K562 (cell line): ENCODE measurements around the gene DEDD2. TPM values are rescaled to one million over a fixed set of nuclear protein-coding genes. Genes with fewer than 3 reads are reported as not detected.
A peak's percentile ranks its signal among the peaks of the same experiment; 100 is the strongest.

Experiments used
- BHLHE40 ChIP-seq: IDR thresholded peaks from 2 replicates; pipeline ENCODE4 v1.6.1; 2011; ENCODE audit warnings: low read length, improper control_type of control experiment
- CBFA2T2 ChIP-seq: fragments of 450-650 bp; conservative IDR thresholded peaks from 2 replicates; pipeline ENCODE4 v1.6.1; 2017; ENCODE audit warnings: mild to moderate bottlenecking
- CXXC5 ChIP-seq: fragments of 250-450 bp; sonication (Bioruptor Pico); IDR thresholded peaks from 2 replicates; pipeline ENCODE4 v1.8.0; 2022; ENCODE audit warnings: inconsistent platforms, mild to moderate bottlenecking, moderate library complexity
- ESRRA ChIP-seq: fragments of 450-650 bp; IDR thresholded peaks from 2 replicates; pipeline ENCODE4 v1.6.1; 2014; ENCODE audit warnings: low read depth, mild to moderate bottlenecking, moderate library complexity, borderline replicate concordance
- ESRRB ChIP-seq: fragments of 250-450 bp; sonication (Bioruptor Pico); IDR thresholded peaks from 2 replicates; pipeline ENCODE4 v1.5.0; 2020; ENCODE audit warnings: mild to moderate bottlenecking, moderate library complexity, borderline replicate concordance
- HDAC8 ChIP-seq: fragments of 450-650 bp; IDR thresholded peaks from 2 replicates; pipeline ENCODE4 v1.6.1; 2016; ENCODE audit warnings: mild to moderate bottlenecking, missing genetic modification characterization, moderate library complexity, missing compliant biosample characterization
- MCM5 ChIP-seq: fragments of 450-650 bp; IDR thresholded peaks from 2 replicates; pipeline ENCODE4 v1.6.1; 2016; ENCODE audit warnings: low read depth
- MYBL2 ChIP-seq, 2 experiments: fragments of 450-650 bp in 1 of 2; sonication (generic) in 1 of 2; formaldehyde crosslinking in 1 of 2; IDR thresholded peaks; 2 replicates each; pipeline versions ENCODE4 v1.6.1 to v1.8.1; 2017 to 2022; ENCODE audit warnings: borderline replicate concordance in 1 of 2, inconsistent platforms in 1 of 2, low read depth in 1 of 2, mild to moderate bottlenecking in 1 of 2, missing genetic modification reagents in 1 of 2, moderate library complexity in 1 of 2
- NFIX ChIP-seq: fragments of 250-450 bp; sonication (Bioruptor Pico); IDR thresholded peaks from 2 replicates; pipeline ENCODE4 v1.4.0; 2020; ENCODE audit warnings: low read depth, mild to moderate bottlenecking, moderate library complexity
- PHB2 ChIP-seq: fragments of 450-650 bp; IDR thresholded peaks from 2 replicates; pipeline ENCODE4 v1.6.1; 2017; ENCODE audit warnings: low read depth
- PHF21A ChIP-seq: fragments of 450-650 bp; IDR thresholded peaks from 2 replicates; pipeline ENCODE4 v1.6.1; 2017; ENCODE audit warnings: low read depth, borderline replicate concordance
- PTRF ChIP-seq: fragments of 450-650 bp; IDR thresholded peaks from 2 replicates; pipeline ENCODE4 v1.6.1; 2016; ENCODE audit warnings: mild to moderate bottlenecking, missing genetic modification characterization, missing compliant biosample characterization
- RBFOX2 ChIP-seq: fragments of 200-400 bp; formaldehyde crosslinking; IDR thresholded peaks from 2 replicates; pipeline ENCODE4 v1.6.1; 2017; ENCODE audit warnings: low read depth, mild to moderate bottlenecking, low read length, moderate library complexity
- SMARCB1 ChIP-seq: IDR thresholded peaks from 2 replicates; pipeline ENCODE4 v1.6.1; 2011; ENCODE audit warnings: improper control_type of control experiment, low read depth; ENCODE audit not compliant: insufficient read length
- TRIM28 ChIP-seq: fragments of 450-650 bp; IDR thresholded peaks from 2 replicates; pipeline ENCODE4 v1.6.1; 2017
- ZNF184 ChIP-seq: sonication (generic); formaldehyde crosslinking; IDR thresholded peaks from 2 replicates; pipeline ENCODE4 v1.5.0; 2020; ENCODE audit warnings: missing genetic modification reagents
- ZNF212 ChIP-seq: fragments of 450-650 bp; formaldehyde crosslinking; IDR thresholded peaks from 2 replicates; pipeline ENCODE4 v1.4.0; 2020; ENCODE audit warnings: mild to moderate bottlenecking
- ZNF282 ChIP-seq: sonication (generic); formaldehyde crosslinking; IDR thresholded peaks from 2 replicates; pipeline ENCODE4 v1.8.1; 2023; ENCODE audit warnings: missing genetic modification reagents
- ZNF76 ChIP-seq: fragments of 250-450 bp; sonication (Bioruptor Pico); IDR thresholded peaks from 2 replicates; pipeline ENCODE4 v1.4.0; 2020; ENCODE audit warnings: mild to moderate bottlenecking, moderate library complexity, borderline replicate concordance
- polyA plus RNA-seq, 8 experiments: library from polyadenylated mRNA; depleted of rRNA in 4 of 8; stranded (reverse) in 5 of 8; unstranded in 3 of 8; fragments of >200 nt; fragmentation: Nextera tagmentation in 2 of 8; fragmentation: Illumina TruSeq in 1 of 8; extraction: Ambion mirVana in 2 of 8; extraction: Trizol in 1 of 8; gene quantifications; 2 replicates each; pipeline versions ENCODE4 v1.2.1 to v1.2.3, GENCODE V29; 2011 to 2014; ENCODE audit warnings: inconsistent platforms in 1 of 8, missing spikeins in 1 of 8
- total RNA-seq, 7 experiments: library from RNA; depleted of rRNA in 6 of 7; stranded (reverse); fragments of >200 nt in 6 of 7; fragmentation: Illumina TruSeq in 2 of 7; extraction: Trizol in 2 of 7; gene quantifications; 2 replicates each; pipeline versions ENCODE4 v1.2.1 to v1.2.3, GENCODE V29; 2011 to 2021; ENCODE audit warnings: low replicate concordance in 1 of 7
- TF ChIP-seq, protein P1 (sequence below): sonication (generic); formaldehyde crosslinking; IDR thresholded peaks from 2 replicates; pipeline ENCODE4 v1.8.0; 2022; ENCODE audit warnings: mild to moderate bottlenecking, missing genetic modification reagents
- TF ChIP-seq, protein P2 (sequence below), 3 experiments: fragments of 200-800 bp in 1 of 3; fragments of 250-450 bp in 1 of 3; fragments of 450-650 bp in 1 of 3; sonication (Bioruptor Pico) in 1 of 3; sonication (Bioruptor generic) in 1 of 3; formaldehyde crosslinking in 1 of 3; IDR thresholded peaks; 2 replicates each; pipeline versions ENCODE4 v1.6.1 to v1.8.0; 2016 to 2022; ENCODE audit warnings: mild to moderate bottlenecking in 2 of 3, missing genetic modification characterization in 2 of 3, missing compliant biosample characterization in 1 of 3, moderate library complexity in 1 of 3

DEDD2 gene
- total and polyA plus RNA-seq, 9 of the 15 experiments (the other 6 are each of a cell fraction or from before 2014, with no cell fraction given), result 4.3 to 43.0 (median 29.2) TPM

- TF ChIP-seq RBFOX2 (0 out of 2 replicates have a peak, but pooled peaks have one; percentile 22), HDAC8 (tag) (no peak), BHLHE40 (peak; percentile 77), TRIM28 (no peak), MYBL2 (IDR thresholded peaks at IDR 0.05; ENCODE audit: low read depth) (no peak), MYBL2 (CRISPR knock-in tag; IDR thresholded peaks at IDR 0.05; ENCODE audit: borderline replicate concordance) (no peak), ZNF212 (CRISPR knock-in tag) (peak; percentile 64; the same call in 1 of the 2 replicates), MCM5 (no peak), ZNF184 (CRISPR knock-in tag) (no peak), ESRRA (no peak; the same call in 1 of the 2 replicates), CXXC5 (CRISPR knock-in tag) (peak; percentile 95), SMARCB1 (no peak), ESRRB (no peak), PTRF (tag) (no peak), PHF21A (no peak), ZNF76 (CRISPR knock-in tag) (peak; percentile 86; the same call in 1 of the 2 replicates), CBFA2T2 (peak; percentile 64), PHB2 (no peak), ZNF282 (CRISPR knock-in tag) (no peak), NFIX (CRISPR knock-in tag) (no peak)
- TF ChIP-seq, protein P1, sequence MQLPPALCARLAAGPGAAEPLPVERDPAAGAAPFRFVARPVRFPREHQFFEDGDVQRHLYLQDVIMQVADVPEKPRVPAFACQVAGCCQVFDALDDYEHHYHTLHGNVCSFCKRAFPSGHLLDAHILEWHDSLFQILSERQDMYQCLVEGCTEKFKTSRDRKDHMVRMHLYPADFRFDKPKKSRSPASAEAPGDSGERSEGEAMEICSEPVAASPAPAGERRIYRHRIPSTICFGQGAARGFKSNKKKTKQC (CRISPR knock-in tag), result no peak
- TF ChIP-seq, protein P2, sequence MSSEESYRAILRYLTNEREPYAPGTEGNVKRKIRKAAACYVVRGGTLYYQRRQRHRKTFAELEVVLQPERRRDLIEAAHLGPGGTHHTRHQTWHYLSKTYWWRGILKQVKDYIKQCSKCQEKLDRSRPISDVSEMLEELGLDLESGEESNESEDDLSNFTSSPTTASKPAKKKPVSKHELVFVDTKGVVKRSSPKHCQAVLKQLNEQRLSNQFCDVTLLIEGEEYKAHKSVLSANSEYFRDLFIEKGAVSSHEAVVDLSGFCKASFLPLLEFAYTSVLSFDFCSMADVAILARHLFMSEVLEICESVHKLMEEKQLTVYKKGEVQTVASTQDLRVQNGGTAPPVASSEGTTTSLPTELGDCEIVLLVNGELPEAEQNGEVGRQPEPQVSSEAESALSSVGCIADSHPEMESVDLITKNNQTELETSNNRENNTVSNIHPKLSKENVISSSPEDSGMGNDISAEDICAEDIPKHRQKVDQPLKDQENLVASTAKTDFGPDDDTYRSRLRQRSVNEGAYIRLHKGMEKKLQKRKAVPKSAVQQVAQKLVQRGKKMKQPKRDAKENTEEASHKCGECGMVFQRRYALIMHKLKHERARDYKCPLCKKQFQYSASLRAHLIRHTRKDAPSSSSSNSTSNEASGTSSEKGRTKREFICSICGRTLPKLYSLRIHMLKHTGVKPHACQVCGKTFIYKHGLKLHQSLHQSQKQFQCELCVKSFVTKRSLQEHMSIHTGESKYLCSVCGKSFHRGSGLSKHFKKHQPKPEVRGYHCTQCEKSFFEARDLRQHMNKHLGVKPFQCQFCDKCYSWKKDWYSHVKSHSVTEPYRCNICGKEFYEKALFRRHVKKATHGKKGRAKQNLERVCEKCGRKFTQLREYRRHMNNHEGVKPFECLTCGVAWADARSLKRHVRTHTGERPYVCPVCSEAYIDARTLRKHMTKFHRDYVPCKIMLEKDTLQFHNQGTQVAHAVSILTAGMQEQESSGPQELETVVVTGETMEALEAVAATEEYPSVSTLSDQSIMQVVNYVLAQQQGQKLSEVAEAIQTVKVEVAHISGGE (CRISPR knock-in tag; IDR thresholded peaks at IDR 0.05), result peak in 1 of 3 experiments; percentile 90; a peak in 2 of 6 replicates
Observed at GRCh38 chr19:42244347-42245220, 27.1 kb upstream of the DEDD2 start (continued).
